Ecto neural progenitor cell (in vitro differentiated cells): ENCODE measurements around the gene TUFM.
A peak's percentile ranks its signal among the peaks of the same experiment; 100 is the strongest.
"Not testable (repeated sequence)": the region's sequence is repeated elsewhere in the genome, so short reads cannot be mapped to it uniquely, and the experiment has no call there.

Experiments
- DNase-seq: peaks from one replicate; pipeline ENCODE4 v3.0.0-alpha.2; 2018; ENCODE audit warnings: low spot score

The TUFM gene

GRCh38 chr16:28838558-28838918 lies 7.6 kb downstream of the TUFM start:
- DNase-seq = no peak

- no peak for DNase-seq
These were observed 8.2 kb downstream of the TUFM start for GRCh38 chr16:28837672-28838557.

- no peak for DNase-seq
These were observed 9.4 kb downstream of the TUFM start for GRCh38 chr16:28836761-28837064.

- DNase-seq = no peak
These were observed 10.0 kb downstream of the TUFM start for GRCh38 chr16:28835864-28836760.

- DNase-seq = no peak
These were observed 11.0 kb downstream of the TUFM start for GRCh38 chr16:28834873-28835863.

- DNase-seq = no peak
These were observed 11.8 kb downstream of the TUFM start for GRCh38 chr16:28834349-28834748.

- DNase-seq = no peak
These were observed 15.6 kb downstream of the TUFM start for GRCh38 chr16:28830531-28830930.

GRCh38 chr16:28829747-28830146 lies 16.4 kb downstream of the TUFM start:
- no peak for DNase-seq

GRCh38 chr16:28826141-28826540 lies 20.0 kb downstream of the TUFM start:
- no peak for DNase-seq

GRCh38 chr16:28824717-28824973 lies 21.5 kb downstream of the TUFM start:
- DNase-seq = no peak

GRCh38 chr16:28823873-28824716 lies 22.1 kb downstream of the TUFM start:
- DNase-seq = peak; percentile 98

- no peak for DNase-seq
These were observed 22.8 kb downstream of the TUFM start for GRCh38 chr16:28823291-28823872.

- peak; percentile 94 for DNase-seq
These were observed 23.4 kb downstream of the TUFM start, which contains the start of gene ATXN2L for GRCh38 chr16:28822520-28823290. Gene ATXN2L, plus strand, starts transcription at chr16:28822999. Its CDS starts 261 bp downstream, at chr16:28823260.

GRCh38 chr16:28821874-28822519 lies 24.2 kb downstream of the TUFM start:
- no peak for DNase-seq

- not testable (repeated sequence) for DNase-seq
These were observed 25.6 kb downstream of the TUFM start for GRCh38 chr16:28820546-28820945.

GRCh38 chr16:28820016-28820415 lies 26.1 kb downstream of the TUFM start:
- no peak for DNase-seq

- not testable (repeated sequence) for DNase-seq
These were observed 38.6 kb downstream of the TUFM start for GRCh38 chr16:28807445-28808120.

GRCh38 chr16:28802235-28803019 lies 43.7 kb downstream of the TUFM start:
- not testable (repeated sequence) for DNase-seq
